D721Med (cell line): Measurements from ENCODE around the gene KRTAP2-4.
"Not testable (repeated sequence)": the region's sequence is repeated elsewhere in the genome, so short reads cannot be mapped to it uniquely, and the experiment has no call there.

Source experiments
- DNase-seq: peaks from one replicate; pipeline ENCODE4 v3.0.0; 2011; ENCODE audit warnings: low spot score; ENCODE audit not compliant: insufficient read length
- FAIRE-seq: peaks from 2 replicates; lab custom pipeline; 2011; peaks lifted over from hg19 to GRCh38; lab: Jason Lieb, UNC
- TF ChIP-seq, protein P1 (sequence below): IDR thresholded peaks from 2 replicates; pipeline ENCODE4 v1.5.1; 2012; ENCODE audit warnings: mild to moderate bottlenecking, control low read depth; ENCODE audit not compliant: insufficient read depth; ENCODE audit errors: missing control alignments

KRTAP2-4 gene

DNA sequence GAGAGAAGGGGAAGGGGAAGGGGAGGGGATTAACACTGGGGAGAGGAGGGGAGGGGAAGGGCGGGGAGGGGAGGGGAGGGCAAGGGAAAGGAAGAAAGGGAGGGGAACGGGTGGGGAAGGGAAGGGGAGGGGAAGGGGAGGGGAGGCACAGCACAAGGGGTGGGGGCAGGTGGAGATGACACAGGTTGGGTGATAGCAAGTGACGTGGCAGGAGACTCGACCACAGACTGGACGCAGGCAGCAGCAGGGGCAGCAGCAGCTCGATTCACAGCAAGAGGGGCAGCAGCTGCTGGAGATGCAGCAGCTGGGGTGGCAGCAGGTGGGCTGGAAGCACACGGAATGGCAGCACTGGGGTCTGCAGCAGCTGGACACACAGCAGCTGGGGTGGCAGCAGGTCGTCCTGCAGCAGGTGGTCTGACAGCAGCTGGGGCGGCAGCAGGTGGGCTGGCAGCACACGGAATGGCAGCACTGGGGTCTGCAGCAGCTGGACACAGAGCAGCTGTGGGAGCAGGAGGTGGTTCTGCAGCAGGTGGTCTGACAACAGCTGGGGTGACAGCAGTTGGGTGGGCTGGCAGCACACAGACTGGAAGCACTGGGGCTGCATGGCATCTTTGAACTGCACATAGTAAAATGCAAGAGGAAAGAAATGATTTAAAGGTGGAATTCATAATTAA lies 36.0 kb upstream of the KRTAP2-4 start, which contains the start of gene KRTAP4-16:
TSS of gene KRTAP4-16 (minus strand) at position 624 of the 674 bp plus-strand sequence. CDS start at position 624, 0 bp downstream.
- TF ChIP-seq, protein P1, sequence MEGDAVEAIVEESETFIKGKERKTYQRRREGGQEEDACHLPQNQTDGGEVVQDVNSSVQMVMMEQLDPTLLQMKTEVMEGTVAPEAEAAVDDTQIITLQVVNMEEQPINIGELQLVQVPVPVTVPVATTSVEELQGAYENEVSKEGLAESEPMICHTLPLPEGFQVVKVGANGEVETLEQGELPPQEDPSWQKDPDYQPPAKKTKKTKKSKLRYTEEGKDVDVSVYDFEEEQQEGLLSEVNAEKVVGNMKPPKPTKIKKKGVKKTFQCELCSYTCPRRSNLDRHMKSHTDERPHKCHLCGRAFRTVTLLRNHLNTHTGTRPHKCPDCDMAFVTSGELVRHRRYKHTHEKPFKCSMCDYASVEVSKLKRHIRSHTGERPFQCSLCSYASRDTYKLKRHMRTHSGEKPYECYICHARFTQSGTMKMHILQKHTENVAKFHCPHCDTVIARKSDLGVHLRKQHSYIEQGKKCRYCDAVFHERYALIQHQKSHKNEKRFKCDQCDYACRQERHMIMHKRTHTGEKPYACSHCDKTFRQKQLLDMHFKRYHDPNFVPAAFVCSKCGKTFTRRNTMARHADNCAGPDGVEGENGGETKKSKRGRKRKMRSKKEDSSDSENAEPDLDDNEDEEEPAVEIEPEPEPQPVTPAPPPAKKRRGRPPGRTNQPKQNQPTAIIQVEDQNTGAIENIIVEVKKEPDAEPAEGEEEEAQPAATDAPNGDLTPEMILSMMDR: no peak
- DNase-seq (no peak), FAIRE-seq (no peak)

DNA sequence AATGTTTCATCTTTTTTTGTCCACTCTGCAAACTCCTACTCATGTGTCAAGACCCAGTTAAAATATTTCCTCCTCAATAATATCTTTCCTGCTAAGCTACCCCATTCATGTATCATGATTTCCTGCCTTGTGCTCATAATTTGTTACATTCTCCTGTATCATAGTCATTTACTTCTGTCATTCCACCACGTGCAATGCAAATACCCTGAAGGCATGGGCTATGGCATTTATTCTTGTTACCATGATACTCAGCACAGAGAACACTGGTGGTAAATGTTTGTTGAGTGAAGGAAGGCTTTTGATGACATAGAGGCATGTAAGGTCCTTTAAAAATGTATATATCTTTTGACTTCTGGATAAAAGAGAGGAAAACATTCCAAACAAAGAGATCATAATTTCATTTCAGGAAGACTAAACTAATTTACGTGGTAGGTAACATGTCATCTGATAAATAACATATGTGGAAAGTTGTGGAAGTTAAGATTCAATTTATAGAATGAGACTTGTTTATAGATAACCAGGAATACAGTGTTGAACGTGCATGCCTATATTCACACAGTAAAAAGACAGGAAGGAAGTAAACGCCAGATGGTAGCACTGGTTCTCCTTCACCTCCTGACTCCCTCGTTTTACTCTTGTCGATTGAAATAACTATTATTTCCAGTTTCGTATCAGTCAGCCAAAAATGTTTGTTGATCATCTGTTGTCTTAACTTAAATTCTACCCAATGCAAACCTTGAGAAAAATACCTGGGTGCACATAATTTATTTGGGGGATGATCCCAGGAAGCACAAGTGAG lies 34.2 kb upstream of the KRTAP2-4 start:
- not testable (repeated sequence) for FAIRE-seq, DNase-seq

DNA sequence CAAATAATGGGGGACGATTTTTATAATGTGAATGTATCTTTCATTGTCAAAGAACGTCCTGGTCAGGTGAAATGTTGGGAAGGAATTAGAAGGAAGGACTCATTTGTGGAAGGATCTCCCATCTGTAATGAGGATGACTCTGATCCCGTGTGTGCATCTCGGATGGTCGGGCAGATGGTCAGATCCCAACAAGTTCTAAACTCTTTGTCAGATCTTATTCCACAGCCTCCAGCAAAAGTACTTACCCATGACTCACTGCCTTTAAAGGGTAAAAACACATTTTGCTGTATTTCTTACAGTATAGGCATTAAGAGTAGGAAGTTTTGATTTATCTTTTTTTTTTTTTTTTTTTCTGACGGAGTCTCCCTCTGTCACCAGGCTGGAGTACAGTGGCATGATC lies 32.8 kb upstream of the KRTAP2-4 start:
- FAIRE-seq: no peak
- TF ChIP-seq, protein P1: no peak

DNA sequence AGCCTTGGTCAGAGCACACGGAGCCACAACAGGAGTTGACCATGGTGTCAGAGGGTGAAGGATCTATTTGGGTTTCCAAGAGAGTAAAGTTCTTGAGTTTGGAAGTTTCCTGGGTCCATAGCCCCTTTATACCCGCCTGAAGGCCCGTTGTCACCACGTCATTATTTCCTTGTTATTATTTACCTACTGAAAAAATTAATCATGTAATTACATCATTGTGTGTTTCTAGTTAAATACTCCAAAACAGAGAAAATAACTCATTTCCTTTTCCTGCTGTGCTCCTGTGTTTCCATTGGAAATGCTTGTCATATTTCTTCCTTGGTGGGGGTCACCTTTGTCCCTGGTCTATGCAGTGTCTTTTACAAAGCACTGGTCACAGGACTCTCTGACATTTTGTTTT lies 32.4 kb upstream of the KRTAP2-4 start, which contains the start of gene KRTAP4-8:
TSS of gene KRTAP4-8 (minus strand) at position 101 of the 400 bp plus-strand sequence. CDS start at position 43, 58 bp downstream.
- DNase-seq: no peak
- no peak for FAIRE-seq
- TF ChIP-seq, protein P1: no peak

More for the DNA sequence above, 32.8 kb upstream of the KRTAP2-4 start:
- no peak for DNase-seq

DNA sequence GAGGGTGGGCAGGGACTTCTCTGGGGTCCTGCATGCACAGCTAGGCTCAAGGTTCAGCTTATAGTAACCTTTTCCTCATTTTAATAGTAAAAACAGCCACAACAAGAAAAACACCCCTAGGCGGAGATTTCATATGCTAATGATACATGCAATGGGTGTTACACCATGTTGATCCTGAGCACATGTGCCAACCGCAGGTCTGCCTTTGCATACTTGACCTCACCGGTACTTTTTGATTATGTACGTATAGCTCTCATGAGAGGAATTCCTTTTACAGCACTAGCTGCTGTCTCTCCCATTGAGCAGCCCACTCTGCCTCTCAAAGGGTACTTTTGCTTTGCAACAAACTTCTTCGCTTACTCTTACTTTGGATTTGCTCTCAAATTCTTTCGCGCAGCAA lies 30.4 kb upstream of the KRTAP2-4 start:
- FAIRE-seq (no peak), DNase-seq (no peak)
- TF ChIP-seq, protein P1: no peak

DNA sequence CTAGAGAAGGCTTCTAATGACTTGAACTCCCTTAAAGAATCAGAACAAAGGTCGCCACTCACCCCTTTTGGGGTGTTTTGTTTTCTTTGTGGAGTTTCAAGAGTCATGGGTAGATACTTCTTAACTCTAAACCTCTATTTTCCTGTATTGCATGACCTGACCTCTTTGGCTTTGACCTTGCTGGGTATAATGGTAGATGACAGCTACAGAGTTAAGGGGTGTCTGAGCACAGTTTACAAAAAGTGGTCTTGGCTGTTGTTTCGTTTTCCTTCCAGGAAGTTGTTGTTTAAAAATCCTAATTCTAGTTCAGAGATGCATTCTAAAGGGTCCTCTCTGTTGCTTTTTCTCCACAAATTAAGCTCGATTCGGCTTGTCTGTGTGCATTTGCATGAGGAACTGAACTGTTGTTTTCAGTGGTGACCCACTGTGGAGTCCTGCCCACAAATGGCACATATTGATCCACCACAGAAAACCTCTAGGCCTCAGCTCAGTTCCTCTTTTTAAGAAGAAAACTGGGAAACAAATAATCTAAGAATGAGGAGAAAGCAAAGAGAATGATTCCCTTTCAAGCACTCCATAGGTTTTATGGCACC lies 23.2 kb upstream of the KRTAP2-4 start:
- not testable (repeated sequence) for DNase-seq, FAIRE-seq

DNA sequence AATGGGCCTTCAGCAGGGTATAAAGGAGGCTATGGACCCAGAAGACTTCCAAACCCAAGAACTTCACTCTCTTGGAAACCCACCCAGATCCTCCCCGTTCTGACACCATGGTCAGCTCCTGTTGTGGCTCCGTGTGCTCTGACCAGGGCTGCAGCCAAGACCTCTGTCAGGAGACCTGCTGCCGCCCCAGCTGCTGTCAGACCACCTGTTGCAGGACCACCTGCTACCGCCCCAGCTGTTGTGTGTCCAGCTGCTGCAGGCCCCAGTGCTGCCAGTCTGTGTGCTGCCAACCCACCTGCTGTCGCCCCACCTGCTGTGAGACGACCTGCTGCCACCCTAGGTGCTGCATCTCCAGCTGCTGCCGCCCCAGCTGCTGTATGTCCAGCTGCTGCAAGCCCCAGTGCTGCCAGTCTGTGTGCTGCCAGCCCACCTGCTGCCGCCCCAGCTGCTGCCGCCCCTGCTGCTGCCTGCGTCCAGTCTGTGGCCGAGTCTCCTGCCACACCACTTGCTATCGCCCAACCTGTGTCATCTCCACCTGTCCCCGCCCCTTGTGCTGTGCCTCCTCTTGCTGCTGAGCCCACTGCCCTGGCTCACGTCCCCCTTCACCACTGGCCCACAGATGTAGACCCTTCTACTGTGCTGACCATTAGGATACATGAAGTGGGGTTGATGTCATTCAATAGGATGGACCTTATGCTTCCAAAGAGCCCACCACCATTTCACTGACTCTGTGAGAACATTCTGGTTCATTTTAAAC lies 18.6 kb upstream of the KRTAP2-4 start, which contains the start of gene KRTAP4-7:
TSS of gene KRTAP4-7 (plus strand) at position 51 of the 757 bp plus-strand sequence. CDS start at position 108, 57 bp downstream.
- DNase-seq, FAIRE-seq: not testable (repeated sequence)

DNA sequence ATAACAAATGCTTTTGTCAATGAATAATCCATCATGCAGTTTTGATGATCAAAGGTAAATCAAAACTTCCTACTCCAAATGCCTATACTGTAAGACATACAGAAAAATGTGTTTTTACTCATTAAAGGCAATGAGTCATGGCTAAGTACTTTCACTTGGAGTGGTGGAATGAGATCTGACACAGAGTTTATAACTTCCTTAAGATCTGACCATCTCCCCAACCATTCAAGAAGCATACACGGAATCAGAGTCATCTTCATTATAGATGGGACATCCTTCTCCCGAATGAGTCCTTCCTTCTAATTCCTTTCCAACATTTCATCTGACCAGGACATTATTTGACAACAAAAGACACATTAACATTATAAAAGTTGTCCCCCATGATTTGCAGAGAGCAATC lies 17.7 kb upstream of the KRTAP2-4 start:
- DNase-seq, FAIRE-seq: not testable (repeated sequence)
